Keratinocyte (primary cell): ENCODE data around the gene ENGASE. TPM values are rescaled to one million over a fixed set of nuclear protein-coding genes. Genes with fewer than 3 reads are reported as not detected.

Experiments used
- DNase-seq: peaks from one replicate; pipeline ENCODE4 v3.0.0-alpha.2; 2011; ENCODE audit warnings: low read depth, missing footprints, low spot score
- FAIRE-seq: peaks from 2 replicates; lab custom pipeline; 2011; peaks lifted over from hg19 to GRCh38; lab: Jason Lieb, UNC
- H2AFZ ChIP-seq: 2 replicates; pipeline ENCODE4 v1.6.0; 2012; ENCODE audit warnings: low read length, control low read depth, inconsistent platforms; ENCODE audit not compliant: control insufficient read depth
- H3K27ac ChIP-seq: 2 replicates; pipeline ENCODE4 v1.5.1; 2011; ENCODE audit warnings: low read length; ENCODE audit not compliant: control insufficient read depth, insufficient read depth
- H3K27me3 ChIP-seq: 3 replicates; pipeline ENCODE4 v1.6.0; 2011; ENCODE audit warnings: low read length; ENCODE audit not compliant: control insufficient read depth, insufficient read depth; ENCODE audit errors: extremely low read depth
- H3K36me3 ChIP-seq, 2 experiments: 2 replicates in 1 of 2; 3 replicates in 1 of 2; pipeline ENCODE4 v1.5.1; 2011; ENCODE audit warnings: low read length in 2 of 2, mild to moderate bottlenecking in 1 of 2; ENCODE audit not compliant: control insufficient read depth in 2 of 2, insufficient read depth in 2 of 2; ENCODE audit errors: extremely low read depth in 1 of 2
- H3K4me1 ChIP-seq: 3 replicates; pipeline ENCODE4 v1.5.1; 2011; ENCODE audit warnings: low read length; ENCODE audit not compliant: control insufficient read depth, insufficient read depth; ENCODE audit errors: extremely low read depth
- H3K4me2 ChIP-seq: 3 replicates; pipeline ENCODE4 v1.6.0; 2011; ENCODE audit warnings: low read depth, low read length; ENCODE audit not compliant: control insufficient read depth, insufficient read depth; ENCODE audit errors: extremely low read depth
- H3K4me3 ChIP-seq, 3 experiments: fragments of 200-600 bp in 1 of 3; sonication (generic) in 1 of 3; 2 replicates in 2 of 3; 3 replicates in 1 of 3; pipeline ENCODE4 v1.5.1; 2011 to 2016; ENCODE audit warnings: low read length in 3 of 3, mild to moderate bottlenecking in 3 of 3, control low read depth in 2 of 3, inconsistent platforms in 1 of 3, low read depth in 1 of 3, mixed read lengths in 1 of 3, mixed run types in 1 of 3, moderate library complexity in 1 of 3; ENCODE audit not compliant: control insufficient read depth in 2 of 3, insufficient read depth in 2 of 3; ENCODE audit errors: extremely low read depth in 1 of 3
- H3K79me2 ChIP-seq: 2 replicates; pipeline ENCODE4 v1.6.0; 2012; ENCODE audit warnings: low read length; ENCODE audit not compliant: control insufficient read depth, insufficient read depth
- H3K9ac ChIP-seq: 3 replicates; pipeline ENCODE4 v1.6.0; 2011; ENCODE audit warnings: low read length; ENCODE audit not compliant: control insufficient read depth, insufficient read depth; ENCODE audit errors: extremely low read depth
- H3K9me1 ChIP-seq: 3 replicates; pipeline ENCODE4 v1.6.0; 2011; ENCODE audit warnings: low read length; ENCODE audit not compliant: control insufficient read depth, insufficient read depth; ENCODE audit errors: extremely low read depth
- H3K9me3 ChIP-seq: 2 replicates; pipeline ENCODE4 v1.5.1; 2012; ENCODE audit warnings: low read depth, low read length; ENCODE audit not compliant: control insufficient read depth
- H4K20me1 ChIP-seq: 3 replicates; pipeline ENCODE4 v1.6.0; 2011; ENCODE audit warnings: low read length; ENCODE audit not compliant: control insufficient read depth, insufficient read depth; ENCODE audit errors: extremely low read depth
- EZH2 ChIP-seq: IDR thresholded peaks from one replicate; pipeline ENCODE4 v1.6.1; 2012; ENCODE audit warnings: inconsistent platforms, mild to moderate bottlenecking, low read length, moderate library complexity
- dilution Hi-C: fragments of 300-500 bp; cut with MboI; formaldehyde crosslinking; loops from one replicate; pipeline ENCODE4 v1.7.0; 2020; ENCODE audit warnings: low sequenced_read_pairs; ENCODE audit not compliant: extremely low pct_ligation_motif_present
- polyA plus RNA-seq, 5 experiments: library from polyadenylated mRNA; depleted of rRNA in 3 of 5; stranded (reverse) in 3 of 5; stranded (forward) in 1 of 5; unstranded in 1 of 5; fragments of >200 nt; gene quantifications; 1 replicate in 1 of 5; 2 replicates in 3 of 5; 3 replicates in 1 of 5; pipeline versions ENCODE4 v1.2.1 to v1.2.3, GENCODE V29; 2011 to 2012; ENCODE audit warnings: missing spikeins in 2 of 5, low read depth in 1 of 5, low replicate concordance in 1 of 5
- TF ChIP-seq, protein P1 (sequence below), 3 experiments: IDR thresholded peaks in 1 of 3; conservative IDR thresholded peaks in 1 of 3; optimal IDR thresholded peaks in 1 of 3; 2 replicates in 2 of 3; 3 replicates in 1 of 3; pipeline versions ENCODE3 to v1.5.1; 2011; ENCODE audit warnings: low read length in 3 of 3, mild to moderate bottlenecking in 3 of 3, moderate library complexity in 2 of 3, control low read depth in 1 of 3, inconsistent platforms in 1 of 3; ENCODE audit not compliant: insufficient read depth in 2 of 3; ENCODE audit errors: extremely low read depth in 1 of 3

The ENGASE gene
- polyA plus RNA-seq, 1 donor (not counting 4 experiments of a cell fraction or from before 2014, with no cell fraction given): 6.6 TPM

DNA sequence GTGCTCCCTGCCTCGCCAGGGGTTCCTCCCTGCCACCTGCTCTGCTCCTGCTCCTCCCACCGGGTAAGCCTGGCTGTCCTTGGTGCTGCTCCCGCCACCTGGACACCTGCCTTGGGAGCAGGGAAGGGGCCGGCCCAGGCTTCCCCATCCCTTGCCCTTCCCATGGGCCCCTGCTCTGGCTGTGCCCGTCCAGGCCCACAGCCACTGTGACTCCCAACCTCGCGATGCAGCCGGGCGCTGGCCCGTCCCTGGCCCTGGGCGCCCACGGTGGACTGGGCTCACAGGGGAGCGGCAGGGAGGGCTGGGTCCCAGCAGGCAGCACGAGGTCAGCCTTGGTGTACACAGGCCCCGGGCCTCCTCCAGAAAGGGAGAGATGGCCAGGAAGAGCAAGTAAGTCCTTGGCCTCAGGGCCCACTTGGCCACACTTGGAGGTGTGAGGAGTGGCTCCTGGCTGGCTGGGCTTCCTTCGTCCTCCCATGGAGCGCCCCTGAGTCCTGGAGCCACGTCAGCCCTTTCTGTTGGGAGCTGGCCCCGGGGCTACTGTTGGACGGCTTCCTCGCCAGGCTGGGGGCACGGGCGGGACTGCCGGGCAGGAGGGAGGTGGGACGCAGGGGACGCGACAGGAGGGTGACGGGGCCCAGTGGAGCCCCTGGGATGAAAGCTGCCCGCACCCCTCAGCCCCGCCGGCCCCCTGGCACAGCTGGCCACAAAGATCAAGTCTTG, 15.3 kb downstream of the ENGASE start:
- no peaks in the 10 kb centered on the region for H3K9me1 ChIP-seq
- peak overlapping the region; percentile 60 for H3K4me2 ChIP-seq
- H3K9me3 ChIP-seq: no peaks in the 10 kb centered on the region
- H3K4me3 ChIP-seq: no peak overlapping the region
- no peak for FAIRE-seq
- dilution Hi-C loops: no loop called here
- peak overlapping the region; percentile 60 for H2AFZ ChIP-seq
- no peak for TF ChIP-seq EZH2
- TF ChIP-seq, protein P1, sequence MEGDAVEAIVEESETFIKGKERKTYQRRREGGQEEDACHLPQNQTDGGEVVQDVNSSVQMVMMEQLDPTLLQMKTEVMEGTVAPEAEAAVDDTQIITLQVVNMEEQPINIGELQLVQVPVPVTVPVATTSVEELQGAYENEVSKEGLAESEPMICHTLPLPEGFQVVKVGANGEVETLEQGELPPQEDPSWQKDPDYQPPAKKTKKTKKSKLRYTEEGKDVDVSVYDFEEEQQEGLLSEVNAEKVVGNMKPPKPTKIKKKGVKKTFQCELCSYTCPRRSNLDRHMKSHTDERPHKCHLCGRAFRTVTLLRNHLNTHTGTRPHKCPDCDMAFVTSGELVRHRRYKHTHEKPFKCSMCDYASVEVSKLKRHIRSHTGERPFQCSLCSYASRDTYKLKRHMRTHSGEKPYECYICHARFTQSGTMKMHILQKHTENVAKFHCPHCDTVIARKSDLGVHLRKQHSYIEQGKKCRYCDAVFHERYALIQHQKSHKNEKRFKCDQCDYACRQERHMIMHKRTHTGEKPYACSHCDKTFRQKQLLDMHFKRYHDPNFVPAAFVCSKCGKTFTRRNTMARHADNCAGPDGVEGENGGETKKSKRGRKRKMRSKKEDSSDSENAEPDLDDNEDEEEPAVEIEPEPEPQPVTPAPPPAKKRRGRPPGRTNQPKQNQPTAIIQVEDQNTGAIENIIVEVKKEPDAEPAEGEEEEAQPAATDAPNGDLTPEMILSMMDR (optimal IDR thresholded peaks at IDR 0.05 in 1 of 3, IDR thresholded peaks at IDR 0.05 in 1 of 3, conservative IDR thresholded peaks at IDR 0.05 in 1 of 3; ENCODE audit: extremely low read depth in 1 of 3, insufficient read depth in 2 of 3, low read length in 3 of 3): no peak
- H4K20me1 ChIP-seq: peaks cover 7% of the 10 kb centered on the region
- no peak overlapping the region for H3K27ac ChIP-seq
- no peak overlapping the region for H3K9ac ChIP-seq
- H3K27me3 ChIP-seq: peaks cover 17% of the 10 kb centered on the region
- peaks cover under 1 to 6% of the 10 kb centered on the region in 2 experiments for H3K36me3 ChIP-seq
- peaks cover 14% of the 10 kb centered on the region for H3K4me1 ChIP-seq
- no peaks in the 10 kb centered on the region for H3K79me2 ChIP-seq
- no peak for DNase-seq

DNA sequence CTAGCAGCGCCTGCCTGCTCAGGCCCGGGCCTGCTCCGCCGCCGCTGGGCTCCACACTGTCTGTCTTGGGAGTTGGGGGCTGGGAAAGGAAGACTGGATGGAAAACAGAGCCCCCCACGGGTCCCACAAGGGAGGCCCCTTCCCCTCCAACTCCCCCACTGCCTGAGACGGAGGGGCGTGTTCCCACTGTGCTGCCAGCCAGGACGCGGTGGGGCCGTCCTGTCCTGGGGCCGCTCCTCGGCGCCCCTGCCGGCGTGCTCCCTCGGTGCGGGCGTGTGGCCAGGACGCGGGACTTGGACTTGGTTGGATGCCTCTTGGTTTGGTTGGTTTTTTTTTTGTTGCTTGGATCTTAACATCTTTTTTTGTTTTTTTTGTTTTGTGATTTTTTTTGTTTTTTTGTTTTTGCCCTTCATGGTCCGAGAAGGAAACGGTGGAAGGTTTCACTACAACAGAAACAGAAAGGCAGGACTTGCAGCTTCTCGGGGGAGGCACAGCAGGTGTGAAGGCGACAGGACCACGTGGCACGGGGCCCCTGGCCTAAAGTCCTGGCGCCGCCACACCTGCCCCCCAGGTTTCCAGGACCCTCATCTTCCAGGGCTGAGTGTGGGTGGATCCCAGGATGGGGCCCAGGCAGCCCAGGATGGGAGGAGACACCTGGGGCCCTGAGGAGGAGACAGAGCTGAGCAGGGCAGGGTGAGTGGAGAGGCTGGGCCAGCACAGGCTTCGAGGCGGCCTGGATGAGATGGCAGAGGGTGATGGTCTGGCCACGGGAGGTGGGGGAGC, 16.0 kb downstream of the ENGASE start:
- Histone ChIP-seq H3K4me3 (no peak overlapping the region), H3K27me3 (peaks cover 23% of the 10 kb centered on the region)
- no peak for FAIRE-seq

More for the DNA sequence above, 16.0 kb downstream of the ENGASE start:
- Histone ChIP-seq H3K79me2 (no peaks in the 10 kb centered on the region), H3K27ac (no peak overlapping the region), H3K36me3 (peaks cover 0 to 2% of the 10 kb centered on the region in 2 experiments), H2AFZ (peak overlapping the region; percentile 60), H3K4me1 (peaks cover 14% of the 10 kb centered on the region), H3K4me2 (peak overlapping the region; percentile 60), H3K9me3 (no peaks in the 10 kb centered on the region), H3K9me1 (no peaks in the 10 kb centered on the region), H4K20me1 (peaks cover 7% of the 10 kb centered on the region), H3K9ac (no peak overlapping the region)
- TF ChIP-seq, protein P1 (optimal IDR thresholded peaks at IDR 0.05 in 1 of 3, IDR thresholded peaks at IDR 0.05 in 1 of 3, conservative IDR thresholded peaks at IDR 0.05 in 1 of 3; ENCODE audit: extremely low read depth in 1 of 3, insufficient read depth in 2 of 3, low read length in 3 of 3): peak; percentile 57 to 65 (median 62)
- no peak for TF ChIP-seq EZH2
- dilution Hi-C loops: no loop called here
- DNase-seq: no peak
